GM23338 (cell line): ENCODE results near the gene TINAGL1. TPM values are rescaled to one million over a fixed set of nuclear protein-coding genes. Genes with fewer than 3 reads are reported as not detected.

Experiments
- ATAC-seq: fragments of 200-7000 bp; cut with Tn5 transposase; 3 replicates; pipeline ENCODE4 v1.9.1; 2020
- DNase-seq: peaks from one replicate; pipeline ENCODE4 v3.0.0-alpha.2; 2015; ENCODE audit warnings: low spot score
- H2AFZ ChIP-seq: fragments of 200-600 bp; sonication (generic); 2 replicates; pipeline ENCODE4 v1.8.0; 2016; ENCODE audit warnings: antibody characterized with exemption, mild to moderate bottlenecking, moderate library complexity
- H3F3A ChIP-seq: fragments of 200-600 bp; sonication (generic); replicated peaks from 2 replicates; pipeline ENCODE4 v1.8.0; 2017; ENCODE audit warnings: antibody characterized with exemption, mixed run types, low read depth
- H3K27ac ChIP-seq: fragments of 200-600 bp; sonication (generic); 2 replicates; pipeline ENCODE4 v1.6.1; 2016; ENCODE audit warnings: low read depth
- H3K27me3 ChIP-seq: fragments of 200-600 bp; sonication (generic); 2 replicates; pipeline ENCODE4 v1.8.0; 2016; ENCODE audit warnings: mild to moderate bottlenecking, mixed run types, moderate library complexity; ENCODE audit not compliant: insufficient read depth
- H3K36me3 ChIP-seq: fragments of 200-600 bp; sonication (generic); 2 replicates; pipeline ENCODE4 v1.8.0; 2016; ENCODE audit warnings: mild to moderate bottlenecking; ENCODE audit not compliant: insufficient read depth
- H3K4me1 ChIP-seq: fragments of 200-600 bp; sonication (generic); 2 replicates; pipeline ENCODE4 v1.8.0; 2016; ENCODE audit warnings: mild to moderate bottlenecking, moderate library complexity; ENCODE audit not compliant: insufficient read depth
- H3K4me2 ChIP-seq: fragments of 200-600 bp; sonication (generic); 2 replicates; pipeline ENCODE4 v1.7.1; 2017; ENCODE audit warnings: mixed run types
- H3K4me3 ChIP-seq: fragments of 200-600 bp; sonication (generic); 2 replicates; pipeline ENCODE4 v1.6.1; 2016; ENCODE audit warnings: mixed run types
- H3K79me2 ChIP-seq: fragments of 200-600 bp; sonication (generic); replicated peaks from 2 replicates; pipeline ENCODE4 v1.8.0; 2017; ENCODE audit warnings: mild to moderate bottlenecking; ENCODE audit not compliant: insufficient read depth
- H3K9me2 ChIP-seq: fragments of 200-600 bp; sonication (generic); 2 replicates; pipeline ENCODE4 v1.8.0; 2017; ENCODE audit not compliant: insufficient read depth
- H4K20me1 ChIP-seq: fragments of 200-600 bp; sonication (generic); replicated peaks from 2 replicates; pipeline ENCODE4 v1.8.0; 2017; ENCODE audit warnings: mild to moderate bottlenecking; ENCODE audit not compliant: insufficient read depth
- H3K27ac Mint-ChIP-seq: 2 replicates; pipeline ENCODE4 v1.8.0; 2020; ENCODE audit warnings: inconsistent platforms, mild to moderate bottlenecking, moderate library complexity, mixed read lengths
- H3K27me3 Mint-ChIP-seq: 3 replicates; pipeline ENCODE4 v1.8.0; 2022; ENCODE audit warnings: low read depth, mild to moderate bottlenecking, moderate library complexity, mixed read lengths, inconsistent platforms; ENCODE audit not compliant: insufficient read depth, poor library complexity
- H3K36me3 Mint-ChIP-seq: 3 replicates; pipeline ENCODE4 v1.8.0; 2021; ENCODE audit warnings: low read depth, mild to moderate bottlenecking, inconsistent platforms, moderate library complexity, mixed read lengths
- H3K4me1 Mint-ChIP-seq: 3 replicates; pipeline ENCODE4 v1.8.0; 2020; ENCODE audit warnings: mild to moderate bottlenecking, inconsistent platforms, mixed read lengths
- H3K4me3 Mint-ChIP-seq: 3 replicates; pipeline ENCODE4 v1.8.0; 2021; ENCODE audit warnings: moderate library complexity, mild to moderate bottlenecking, inconsistent platforms, mixed read lengths
- H3K9me3 Mint-ChIP-seq: 3 replicates; pipeline ENCODE4 v1.8.0; 2020; ENCODE audit warnings: moderate library complexity, mild to moderate bottlenecking, inconsistent platforms, mixed read lengths
- POLR2AphosphoS5 ChIP-seq: IDR thresholded peaks from 2 replicates; pipeline ENCODE4 v1.6.1; 2016; ENCODE audit warnings: antibody characterized with exemption, low read depth
- ZNF114 ChIP-seq: fragments of 250-450 bp; sonication (Bioruptor Pico); IDR thresholded peaks from 2 replicates; pipeline ENCODE4 v1.5.0; 2020; ENCODE audit warnings: mild to moderate bottlenecking, moderate library complexity
- ZNF331 ChIP-seq: fragments of 250-450 bp; sonication (Bioruptor Pico); IDR thresholded peaks from 2 replicates; pipeline ENCODE4 v1.5.0; 2020; ENCODE audit warnings: low read depth, mild to moderate bottlenecking, moderate library complexity
- polyA plus RNA-seq: library from polyadenylated mRNA; unstranded; fragments of >200 nt; fragmentation: Nextera tagmentation; extraction: Ambion mirVana; gene quantifications from 2 replicates; pipeline ENCODE4 v1.2.1, GENCODE V29; 2016
- total RNA-seq: library from RNA; depleted of rRNA; stranded (reverse); fragments of >200 nt; shearing (Covaris generic); gene quantifications from 2 replicates; pipeline ENCODE4 v1.2.3, GENCODE V29; 2014
- TF ChIP-seq, protein P1 (sequence below): fragments of 250-450 bp; sonication (Bioruptor Pico); IDR thresholded peaks from 2 replicates; pipeline ENCODE4 v1.5.0; 2020; ENCODE audit warnings: mild to moderate bottlenecking, moderate library complexity
- TF ChIP-seq, protein P2 (sequence below), 2 experiments: fragments of 200-600 bp in 1 of 2; sonication (generic) in 1 of 2; conservative IDR thresholded peaks; 2 replicates each; pipeline versions ENCODE4 v1.5.1 to v1.6.1; 2016 to 2017; ENCODE audit warnings: antibody characterized with exemption in 2 of 2, low read depth in 2 of 2, mild to moderate bottlenecking in 2 of 2, moderate library complexity in 1 of 2

The TINAGL1 gene
- total and polyA plus RNA-seq, 2 experiments from 2014 or later = 6.8 to 15.8 TPM

DNA sequence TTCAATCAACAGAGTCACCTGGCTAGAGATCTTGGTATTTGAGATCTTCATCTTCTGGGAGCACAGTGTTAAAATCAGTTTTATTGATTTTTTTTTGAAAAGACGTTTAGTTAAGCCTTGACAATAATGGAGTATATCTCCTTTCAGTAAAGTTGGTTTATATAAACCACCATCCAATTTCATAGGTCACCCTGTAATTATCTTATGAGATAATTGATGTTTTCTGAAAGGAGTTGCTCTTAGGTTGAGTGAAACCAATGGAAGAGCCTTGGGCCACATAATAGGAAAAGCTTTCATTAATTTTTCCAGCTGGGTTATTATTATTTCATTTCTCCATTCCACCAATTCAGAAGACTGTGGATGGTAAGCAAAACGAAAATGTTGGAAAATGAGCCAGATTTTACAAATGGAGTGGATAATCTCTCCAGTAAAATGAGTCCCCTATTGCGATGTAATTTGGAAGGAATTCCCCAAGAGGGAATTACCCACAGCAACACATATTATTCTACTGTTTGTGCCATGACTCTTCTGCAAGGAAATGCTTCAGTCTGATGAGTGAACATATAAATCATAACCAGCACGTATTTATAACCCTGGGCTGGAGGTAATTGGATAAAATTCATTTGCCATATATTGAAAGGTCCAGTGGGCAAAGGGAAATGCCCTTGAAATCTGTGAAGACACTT, 46.2 kb upstream of the TINAGL1 start (continued):
- TF ChIP-seq, protein P1, sequence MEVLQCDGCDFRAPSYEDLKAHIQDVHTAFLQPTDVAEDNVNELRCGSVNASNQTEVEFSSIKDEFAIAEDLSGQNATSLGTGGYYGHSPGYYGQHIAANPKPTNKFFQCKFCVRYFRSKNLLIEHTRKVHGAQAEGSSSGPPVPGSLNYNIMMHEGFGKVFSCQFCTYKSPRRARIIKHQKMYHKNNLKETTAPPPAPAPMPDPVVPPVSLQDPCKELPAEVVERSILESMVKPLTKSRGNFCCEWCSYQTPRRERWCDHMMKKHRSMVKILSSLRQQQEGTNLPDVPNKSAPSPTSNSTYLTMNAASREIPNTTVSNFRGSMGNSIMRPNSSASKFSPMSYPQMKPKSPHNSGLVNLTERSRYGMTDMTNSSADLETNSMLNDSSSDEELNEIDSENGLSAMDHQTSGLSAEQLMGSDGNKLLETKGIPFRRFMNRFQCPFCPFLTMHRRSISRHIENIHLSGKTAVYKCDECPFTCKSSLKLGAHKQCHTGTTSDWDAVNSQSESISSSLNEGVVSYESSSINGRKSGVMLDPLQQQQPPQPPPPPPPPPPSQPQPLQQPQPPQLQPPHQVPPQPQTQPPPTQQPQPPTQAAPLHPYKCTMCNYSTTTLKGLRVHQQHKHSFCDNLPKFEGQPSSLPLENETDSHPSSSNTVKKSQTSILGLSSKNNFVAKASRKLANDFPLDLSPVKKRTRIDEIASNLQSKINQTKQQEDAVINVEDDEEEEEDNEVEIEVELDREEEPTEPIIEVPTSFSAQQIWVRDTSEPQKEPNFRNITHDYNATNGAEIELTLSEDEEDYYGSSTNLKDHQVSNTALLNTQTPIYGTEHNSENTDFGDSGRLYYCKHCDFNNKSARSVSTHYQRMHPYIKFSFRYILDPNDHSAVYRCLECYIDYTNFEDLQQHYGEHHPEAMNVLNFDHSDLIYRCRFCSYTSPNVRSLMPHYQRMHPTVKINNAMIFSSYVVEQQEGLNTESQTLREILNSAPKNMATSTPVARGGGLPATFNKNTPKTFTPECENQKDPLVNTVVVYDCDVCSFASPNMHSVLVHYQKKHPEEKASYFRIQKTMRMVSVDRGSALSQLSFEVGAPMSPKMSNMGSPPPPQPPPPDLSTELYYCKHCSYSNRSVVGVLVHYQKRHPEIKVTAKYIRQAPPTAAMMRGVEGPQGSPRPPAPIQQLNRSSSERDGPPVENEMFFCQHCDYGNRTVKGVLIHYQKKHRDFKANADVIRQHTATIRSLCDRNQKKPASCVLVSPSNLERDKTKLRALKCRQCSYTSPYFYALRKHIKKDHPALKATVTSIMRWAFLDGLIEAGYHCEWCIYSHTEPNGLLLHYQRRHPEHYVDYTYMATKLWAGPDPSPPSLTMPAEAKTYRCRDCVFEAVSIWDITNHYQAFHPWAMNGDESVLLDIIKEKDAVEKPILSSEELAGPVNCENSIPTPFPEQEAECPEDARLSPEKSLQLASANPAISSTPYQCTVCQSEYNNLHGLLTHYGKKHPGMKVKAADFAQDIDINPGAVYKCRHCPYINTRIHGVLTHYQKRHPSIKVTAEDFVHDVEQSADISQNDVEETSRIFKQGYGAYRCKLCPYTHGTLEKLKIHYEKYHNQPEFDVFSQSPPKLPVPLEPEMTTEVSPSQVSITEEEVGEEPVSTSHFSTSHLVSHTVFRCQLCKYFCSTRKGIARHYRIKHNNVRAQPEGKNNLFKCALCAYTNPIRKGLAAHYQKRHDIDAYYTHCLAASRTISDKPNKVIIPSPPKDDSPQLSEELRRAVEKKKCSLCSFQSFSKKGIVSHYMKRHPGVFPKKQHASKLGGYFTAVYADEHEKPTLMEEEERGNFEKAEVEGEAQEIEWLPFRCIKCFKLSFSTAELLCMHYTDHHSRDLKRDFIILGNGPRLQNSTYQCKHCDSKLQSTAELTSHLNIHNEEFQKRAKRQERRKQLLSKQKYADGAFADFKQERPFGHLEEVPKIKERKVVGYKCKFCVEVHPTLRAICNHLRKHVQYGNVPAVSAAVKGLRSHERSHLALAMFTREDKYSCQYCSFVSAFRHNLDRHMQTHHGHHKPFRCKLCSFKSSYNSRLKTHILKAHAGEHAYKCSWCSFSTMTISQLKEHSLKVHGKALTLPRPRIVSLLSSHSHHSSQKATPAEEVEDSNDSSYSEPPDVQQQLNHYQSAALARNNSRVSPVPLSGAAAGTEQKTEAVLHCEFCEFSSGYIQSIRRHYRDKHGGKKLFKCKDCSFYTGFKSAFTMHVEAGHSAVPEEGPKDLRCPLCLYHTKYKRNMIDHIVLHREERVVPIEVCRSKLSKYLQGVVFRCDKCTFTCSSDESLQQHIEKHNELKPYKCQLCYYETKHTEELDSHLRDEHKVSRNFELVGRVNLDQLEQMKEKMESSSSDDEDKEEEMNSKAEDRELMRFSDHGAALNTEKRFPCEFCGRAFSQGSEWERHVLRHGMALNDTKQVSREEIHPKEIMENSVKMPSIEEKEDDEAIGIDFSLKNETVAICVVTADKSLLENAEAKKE = no peak
- TF ChIP-seq POLR2AphosphoS5 = no peak
- TF ChIP-seq ZNF114 (CRISPR knock-in tag) = no peak
- TF ChIP-seq ZNF331 (CRISPR knock-in tag) = no peak

DNA sequence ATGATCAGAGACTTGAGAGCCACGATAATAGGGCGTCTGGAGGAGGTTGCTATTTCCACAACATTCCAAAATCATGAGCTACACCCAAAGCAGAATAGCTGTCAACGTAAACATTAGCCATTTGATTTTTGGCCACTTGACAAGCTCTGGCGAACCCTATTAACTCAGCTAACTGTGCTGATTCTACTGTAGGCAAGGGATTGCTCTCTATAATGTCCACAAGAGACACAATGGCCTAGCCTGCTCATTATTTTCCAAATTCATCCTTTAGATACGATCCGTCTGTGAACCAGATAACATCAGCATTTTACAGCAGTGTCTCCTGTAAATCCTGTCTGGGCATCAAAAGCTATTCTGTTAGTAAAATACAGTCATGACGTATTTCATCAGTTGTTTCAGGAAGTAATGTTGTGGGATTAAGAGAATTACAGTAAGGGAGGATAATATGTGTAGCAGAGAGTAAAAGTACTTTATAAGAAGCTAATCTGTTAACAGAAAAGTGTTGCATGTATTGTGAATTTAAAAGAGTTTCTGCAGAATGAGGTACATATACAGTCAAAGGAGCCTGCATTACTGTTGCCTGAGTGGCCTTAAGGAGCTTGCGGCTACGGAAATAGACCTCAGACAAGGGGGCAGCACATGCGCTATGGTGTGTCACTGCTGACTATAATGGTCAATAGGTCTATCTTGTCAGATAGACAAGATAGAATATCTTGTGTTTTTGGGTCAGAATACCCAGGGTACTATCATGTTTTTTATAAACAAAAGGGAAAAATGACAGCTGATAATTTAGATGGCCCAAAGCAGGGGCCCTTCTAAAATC, 44.9 kb upstream of the TINAGL1 start:
- no peak overlapping the region for H3K4me3 Mint-ChIP-seq
- no peak overlapping the region for H2AFZ ChIP-seq
- no peaks in the 10 kb centered on the region for H4K20me1 ChIP-seq
- no peaks in the 10 kb centered on the region for H3K36me3 Mint-ChIP-seq
- H3K27me3 Mint-ChIP-seq = peaks cover 2% of the 10 kb centered on the region
- H3K9me2 ChIP-seq = peaks cover 9% of the 10 kb centered on the region; the same call in 1 of the 2 replicates
- peaks cover 4% of the 10 kb centered on the region; the same call in 2 of the 3 replicates for H3K4me1 Mint-ChIP-seq
- no peak overlapping the region for H3K27ac Mint-ChIP-seq
- no peaks in the 10 kb centered on the region for H3K27me3 ChIP-seq
- peaks cover 8% of the 10 kb centered on the region for H3K4me1 ChIP-seq
- no peaks in the 10 kb centered on the region for H3F3A ChIP-seq
- DNase-seq = no peak
- H3K27ac ChIP-seq = no peak overlapping the region
- no peak overlapping the region for H3K4me3 ChIP-seq
- ATAC-seq = no peak; the same call in 1 of the 3 replicates
- no peak for TF ChIP-seq POLR2AphosphoS5
- TF ChIP-seq, protein P2, sequence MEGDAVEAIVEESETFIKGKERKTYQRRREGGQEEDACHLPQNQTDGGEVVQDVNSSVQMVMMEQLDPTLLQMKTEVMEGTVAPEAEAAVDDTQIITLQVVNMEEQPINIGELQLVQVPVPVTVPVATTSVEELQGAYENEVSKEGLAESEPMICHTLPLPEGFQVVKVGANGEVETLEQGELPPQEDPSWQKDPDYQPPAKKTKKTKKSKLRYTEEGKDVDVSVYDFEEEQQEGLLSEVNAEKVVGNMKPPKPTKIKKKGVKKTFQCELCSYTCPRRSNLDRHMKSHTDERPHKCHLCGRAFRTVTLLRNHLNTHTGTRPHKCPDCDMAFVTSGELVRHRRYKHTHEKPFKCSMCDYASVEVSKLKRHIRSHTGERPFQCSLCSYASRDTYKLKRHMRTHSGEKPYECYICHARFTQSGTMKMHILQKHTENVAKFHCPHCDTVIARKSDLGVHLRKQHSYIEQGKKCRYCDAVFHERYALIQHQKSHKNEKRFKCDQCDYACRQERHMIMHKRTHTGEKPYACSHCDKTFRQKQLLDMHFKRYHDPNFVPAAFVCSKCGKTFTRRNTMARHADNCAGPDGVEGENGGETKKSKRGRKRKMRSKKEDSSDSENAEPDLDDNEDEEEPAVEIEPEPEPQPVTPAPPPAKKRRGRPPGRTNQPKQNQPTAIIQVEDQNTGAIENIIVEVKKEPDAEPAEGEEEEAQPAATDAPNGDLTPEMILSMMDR (conservative IDR thresholded peaks at IDR 0.05; ENCODE audit: low read depth in 2 of 2) = 0 out of 4 replicates have a peak, but pooled peaks of 1 of the 2 experiments have one; percentile 8
- no peaks in the 10 kb centered on the region for H3K9me3 Mint-ChIP-seq
- no peak overlapping the region for H3K4me2 ChIP-seq
- H3K36me3 ChIP-seq = no peaks in the 10 kb centered on the region
- H3K79me2 ChIP-seq = no peaks in the 10 kb centered on the region
